ENCODE data around the gene PLXDC2. TPM values are rescaled to one million over a fixed set of nuclear protein-coding genes. Genes with fewer than 3 reads are reported as not detected.
"Not testable (repeated sequence)": the region's sequence is repeated elsewhere in the genome, so short reads cannot be mapped to it uniquely, and the experiment has no call there.

The PLXDC2 gene
- total RNA-seq, 2 experiments from 2014 or later: not detected

- POLR2A ChIA-PET: no interaction called here
- CTCF ChIA-PET: no interaction called here
Observed at GRCh38 chr10:20157314-20157713, 341.1 kb downstream of the PLXDC2 start.

- ChIA-PET POLR2A (no interaction called here), CTCF (no interaction called here)
Observed at GRCh38 chr10:20158086-20158485, 341.9 kb downstream of the PLXDC2 start.

- POLR2A ChIA-PET: no interaction called here
- CTCF ChIA-PET: no interaction called here
Observed at GRCh38 chr10:20162123-20162522, 345.9 kb downstream of the PLXDC2 start.

- POLR2A ChIA-PET: no interaction called here
- CTCF ChIA-PET: no interaction called here
Observed at GRCh38 chr10:20166096-20166675, 350.0 kb downstream of the PLXDC2 start.

GRCh38 chr10:20170661-20171060, 354.4 kb downstream of the PLXDC2 start:
- POLR2A ChIA-PET: no interaction called here

GRCh38 chr10:20173046-20173445, 356.8 kb downstream of the PLXDC2 start:
- POLR2A ChIA-PET: no interaction called here
- CTCF ChIA-PET: interaction anchor here (0.6 kb wide), 1 partner anchor 50 kb away, joined by 3 read pairs; no protein-coding TSS in a partner anchor

More at GRCh38 chr10:20170661-20171060, 354.4 kb downstream of the PLXDC2 start:
- CTCF ChIA-PET: no interaction called here

- CTCF ChIA-PET: no interaction called here
- POLR2A ChIA-PET: no interaction called here
Observed at GRCh38 chr10:20175719-20176118, 359.5 kb downstream of the PLXDC2 start.

- ChIA-PET POLR2A (no interaction called here), CTCF (no interaction called here)
Observed at GRCh38 chr10:20180766-20181165, 364.5 kb downstream of the PLXDC2 start.

GRCh38 chr10:20181434-20181833, 365.2 kb downstream of the PLXDC2 start:
- POLR2A ChIA-PET: no interaction called here
- CTCF ChIA-PET: no interaction called here

- CTCF ChIA-PET: no interaction called here
- POLR2A ChIA-PET: no interaction called here
Observed at GRCh38 chr10:20185116-20185515, 368.9 kb downstream of the PLXDC2 start.

- POLR2A ChIA-PET, CTCF ChIA-PET: not testable (repeated sequence)
Observed at GRCh38 chr10:20191392-20191791, 375.2 kb downstream of the PLXDC2 start.

GRCh38 chr10:20195076-20195475, 378.8 kb downstream of the PLXDC2 start:
- ChIA-PET POLR2A (no interaction called here), CTCF (no interaction called here)

GRCh38 chr10:20200758-20201157, 384.5 kb downstream of the PLXDC2 start:
- POLR2A ChIA-PET: no interaction called here
- CTCF ChIA-PET: no interaction called here

- POLR2A ChIA-PET: no interaction called here
- CTCF ChIA-PET: interaction anchor here (0.6 kb wide), 1 partner anchor 15 kb away, joined by 5 read pairs; no protein-coding TSS in a partner anchor
Observed at GRCh38 chr10:20202337-20202736, 386.1 kb downstream of the PLXDC2 start.

GRCh38 chr10:20207653-20208052, 391.4 kb downstream of the PLXDC2 start:
- CTCF ChIA-PET: no interaction called here
- POLR2A ChIA-PET: no interaction called here

GRCh38 chr10:20209098-20209497, 392.9 kb downstream of the PLXDC2 start:
- CTCF ChIA-PET, POLR2A ChIA-PET: not testable (repeated sequence)

- CTCF ChIA-PET: no interaction called here
Observed at GRCh38 chr10:20215547-20216152, 399.4 kb downstream of the PLXDC2 start.

GRCh38 chr10:20221356-20221755, 405.1 kb downstream of the PLXDC2 start:
- CTCF ChIA-PET: no interaction called here
- POLR2A ChIA-PET: no interaction called here

More at GRCh38 chr10:20215547-20216152, 399.4 kb downstream of the PLXDC2 start:
- POLR2A ChIA-PET: no interaction called here

- CTCF ChIA-PET: no interaction called here
- POLR2A ChIA-PET: no interaction called here
Observed at GRCh38 chr10:20228729-20229128, 412.5 kb downstream of the PLXDC2 start.

- ChIA-PET POLR2A (no interaction called here), CTCF (no interaction called here)
Observed at GRCh38 chr10:20232079-20232705, 416.0 kb downstream of the PLXDC2 start.

- CTCF ChIA-PET: no interaction called here
- POLR2A ChIA-PET: no interaction called here
Observed at GRCh38 chr10:20233423-20233822, 417.2 kb downstream of the PLXDC2 start.

- POLR2A ChIA-PET: no interaction called here
- CTCF ChIA-PET: no interaction called here
Observed at GRCh38 chr10:20234579-20234978, 418.3 kb downstream of the PLXDC2 start.
